H1 (cell line): ENCODE data around the gene TSKU. TPM values are rescaled to one million over a fixed set of nuclear protein-coding genes. Genes with fewer than 3 reads are reported as not detected.

Experiments used
- CTCF ChIA-PET: fragments of 300-600 bp; sonication (Branson Sonifier 250); formaldehyde crosslinking; loops from one replicate; lab custom pipeline; 2021; ENCODE audit not compliant: partially characterized antibody; lab: Charles Lee
- POLR2A ChIA-PET: fragments of 300-600 bp; sonication (Branson Sonifier 250); formaldehyde crosslinking; loops from one replicate; lab custom pipeline; 2021; ENCODE audit warnings: inconsistent platforms; ENCODE audit not compliant: partially characterized antibody; lab: Charles Lee
- DNase-seq, 2 experiments: peaks; one replicate each; pipeline versions ENCODE4 v3.0.0 to v3.0.0-alpha.2; 2010 to 2022; ENCODE audit warnings: low spot score in 2 of 2, low read depth in 1 of 2, mixed read lengths in 1 of 2
- FAIRE-seq: peaks from 2 replicates; lab custom pipeline; 2011; peaks lifted over from hg19 to GRCh38; lab: Jason Lieb, UNC
- H2AFZ ChIP-seq: 2 replicates; pipeline ENCODE4 v1.8.1; 2012; ENCODE audit warnings: low read length, inconsistent platforms
- H2AK5ac ChIP-seq: 2 replicates; pipeline ENCODE4 v1.6.1; 2013; ENCODE audit warnings: low read depth, low read length
- H2BK120ac ChIP-seq: replicated peaks from 2 replicates; pipeline ENCODE3; 2013; ENCODE audit warnings: low read depth, low read length, inconsistent platforms
- H2BK12ac ChIP-seq: 2 replicates; pipeline ENCODE4 v1.6.1; 2013; ENCODE audit warnings: low read depth, low read length
- H2BK15ac ChIP-seq: 2 replicates; pipeline ENCODE4 v1.6.1; 2013; ENCODE audit warnings: low read length
- H2BK20ac ChIP-seq: 2 replicates; pipeline ENCODE4 v1.6.1; 2013; ENCODE audit warnings: low read length
- H2BK5ac ChIP-seq: 2 replicates; pipeline ENCODE4 v1.6.1; 2013; ENCODE audit warnings: low read depth, low read length
- H3K14ac ChIP-seq: 2 replicates; pipeline ENCODE4 v1.6.1; 2013; ENCODE audit warnings: inconsistent platforms; ENCODE audit not compliant: insufficient read length
- H3K18ac ChIP-seq: 2 replicates; pipeline ENCODE4 v1.6.1; 2013; ENCODE audit warnings: low read length; ENCODE audit errors: extremely low read depth
- H3K23ac ChIP-seq: 2 replicates; pipeline ENCODE4 v1.6.1; 2013; ENCODE audit warnings: inconsistent platforms; ENCODE audit not compliant: insufficient read length
- H3K23me2 ChIP-seq: 2 replicates; pipeline ENCODE4 v1.6.1; 2013; ENCODE audit warnings: low read depth, low read length
- H3K27ac ChIP-seq: 2 replicates; pipeline ENCODE4 v1.6.1; 2011; ENCODE audit warnings: low read depth, low read length, inconsistent platforms
- H3K27me3 ChIP-seq, 4 experiments: replicated peaks in 1 of 4; 1 replicate in 1 of 4; 2 replicates in 3 of 4; pipeline versions ENCODE4 v1.6.1 to v1.8.1; 2011 to 2013; ENCODE audit warnings: low read length in 3 of 4, mild to moderate bottlenecking in 3 of 4, inconsistent platforms in 2 of 4, mixed read lengths in 2 of 4, moderate library complexity in 1 of 4; ENCODE audit not compliant: control insufficient read depth in 3 of 4, insufficient read depth in 3 of 4; ENCODE audit errors: extremely low read depth in 1 of 4
- H3K36me3 ChIP-seq, 4 experiments: 2 replicates each; pipeline versions ENCODE4 v1.6.1 to v1.8.1; 2011 to 2013; ENCODE audit warnings: mild to moderate bottlenecking in 4 of 4, low read length in 3 of 4, moderate library complexity in 2 of 4, control low read depth in 1 of 4, inconsistent platforms in 1 of 4; ENCODE audit not compliant: insufficient read depth in 4 of 4, control insufficient read depth in 2 of 4
- H3K4ac ChIP-seq: replicated peaks from 2 replicates; pipeline ENCODE3; 2013; ENCODE audit warnings: low read length, low read depth, mixed read lengths, inconsistent platforms; ENCODE audit not compliant: insufficient read length
- H3K4me1 ChIP-seq, 4 experiments: replicated peaks in 1 of 4; 1 replicate in 1 of 4; 2 replicates in 3 of 4; pipeline versions ENCODE4 v1.6.1 to v1.8.1; 2011 to 2013; ENCODE audit warnings: low read length in 3 of 4, inconsistent platforms in 2 of 4, mixed read lengths in 1 of 4; ENCODE audit not compliant: insufficient read depth in 4 of 4, control insufficient read depth in 3 of 4
- H3K4me2 ChIP-seq, 2 experiments: 2 replicates each; pipeline versions ENCODE4 v1.6.1 to v1.8.1; 2011 to 2013; ENCODE audit warnings: low read depth in 2 of 2, low read length in 2 of 2, control low read depth in 1 of 2, inconsistent platforms in 1 of 2, mild to moderate bottlenecking in 1 of 2; ENCODE audit not compliant: insufficient read depth in 1 of 2
- H3K4me3 ChIP-seq, 4 experiments: fragments of 200-600, 300-600 bp in 1 of 4; sonication (generic), shearing (Covaris generic), sonication (Bioruptor Twin) in 1 of 4; 2 replicates each; pipeline versions ENCODE4 v1.5.1 to v1.8.1; 2011 to 2016; ENCODE audit warnings: low read length in 4 of 4, low read depth in 3 of 4, control low read depth in 2 of 4, inconsistent platforms in 2 of 4, mild to moderate bottlenecking in 2 of 4, mixed read lengths in 1 of 4, moderate library complexity in 1 of 4; ENCODE audit not compliant: insufficient read depth in 2 of 4; ENCODE audit errors: extremely low read depth in 1 of 4
- H3K56ac ChIP-seq: replicated peaks from 2 replicates; pipeline ENCODE3; 2013; ENCODE audit warnings: low read depth, mild to moderate bottlenecking, mixed read lengths, low read length, inconsistent platforms; ENCODE audit not compliant: insufficient read length
- H3K79me1 ChIP-seq: 2 replicates; pipeline ENCODE4 v1.6.1; 2013; ENCODE audit warnings: low read depth, low read length, control low read depth
- H3K79me2 ChIP-seq, 2 experiments: 2 replicates each; pipeline versions ENCODE4 v1.6.1 to v1.8.1; 2012 to 2013; ENCODE audit warnings: low read length in 2 of 2, mild to moderate bottlenecking in 2 of 2, inconsistent platforms in 1 of 2; ENCODE audit not compliant: insufficient read depth in 2 of 2, control insufficient read depth in 1 of 2
- H3K9ac ChIP-seq, 4 experiments: replicated peaks in 1 of 4; 1 replicate in 1 of 4; 2 replicates in 3 of 4; pipeline versions ENCODE4 v1.6.1 to v1.8.1; 2011 to 2013; ENCODE audit warnings: low read depth in 3 of 4, low read length in 3 of 4, control low read depth in 2 of 4, mild to moderate bottlenecking in 2 of 4, moderate library complexity in 2 of 4, inconsistent platforms in 1 of 4; ENCODE audit errors: extremely low read depth in 1 of 4
- H3K9me3 ChIP-seq, 2 experiments: 2 replicates each; pipeline versions ENCODE4 v1.6.1 to v1.8.1; 2012 to 2013; ENCODE audit warnings: mild to moderate bottlenecking in 2 of 2, moderate library complexity in 2 of 2, control low read depth in 1 of 2, inconsistent platforms in 1 of 2, low read depth in 1 of 2, low read length in 1 of 2, mixed read lengths in 1 of 2; ENCODE audit not compliant: insufficient read depth in 2 of 2
- H4K20me1 ChIP-seq, 2 experiments: replicated peaks in 1 of 2; 2 replicates each; pipeline versions ENCODE3 to v1.8.1; 2011 to 2013; ENCODE audit warnings: inconsistent platforms in 2 of 2, low read length in 2 of 2, mild to moderate bottlenecking in 1 of 2; ENCODE audit not compliant: insufficient read depth in 2 of 2, control insufficient read depth in 1 of 2
- H4K5ac ChIP-seq: 2 replicates; pipeline ENCODE4 v1.6.1; 2013; ENCODE audit warnings: low read length, low read depth, mixed read lengths, inconsistent platforms; ENCODE audit not compliant: insufficient read length
- H4K8ac ChIP-seq: 2 replicates; pipeline ENCODE4 v1.8.0; 2013; ENCODE audit warnings: mild to moderate bottlenecking, moderate library complexity, low read length, inconsistent platforms; ENCODE audit not compliant: insufficient read depth; ENCODE audit errors: extremely low read depth
- H4K91ac ChIP-seq: replicated peaks from 2 replicates; pipeline ENCODE3; 2013; ENCODE audit warnings: low read length, mixed read lengths, inconsistent platforms; ENCODE audit not compliant: insufficient read length
- BACH1 ChIP-seq: IDR thresholded peaks from 2 replicates; pipeline ENCODE4 v1.6.1; 2012; ENCODE audit warnings: low read length, improper control_type of control experiment
- CBX8 ChIP-seq: fragments of 300-800, 300-1000 bp; sonication (generic); IDR thresholded peaks from 2 replicates; pipeline ENCODE4 v1.7.1; 2016; ENCODE audit warnings: low read depth, low read length, borderline replicate concordance
- CTBP2 ChIP-seq: IDR thresholded peaks from 2 replicates; pipeline ENCODE4 v1.7.0; 2011; ENCODE audit warnings: borderline replicate concordance, mild to moderate bottlenecking, moderate library complexity, mixed read lengths, low read length; ENCODE audit not compliant: insufficient read depth, insufficient read length
- EGR1 ChIP-seq: IDR thresholded peaks from 2 replicates; pipeline ENCODE4 v1.6.1; 2011; ENCODE audit warnings: low read depth, low read length, borderline replicate concordance
- GTF2F1 ChIP-seq: IDR thresholded peaks from 2 replicates; pipeline ENCODE4 v1.6.1; 2012; ENCODE audit warnings: low read depth, low read length, improper control_type of control experiment, borderline replicate concordance
- JUND ChIP-seq: IDR thresholded peaks from 2 replicates; pipeline ENCODE4 v1.6.1; 2011; ENCODE audit warnings: mild to moderate bottlenecking, improper control_type of control experiment, low read length
- KDM5A ChIP-seq: fragments of 200-600 bp; IDR thresholded peaks from 2 replicates; pipeline ENCODE4 v1.7.1; 2012; ENCODE audit warnings: mild to moderate bottlenecking, low read length, inconsistent platforms, mixed read lengths
- NRF1 ChIP-seq: IDR thresholded peaks from 2 replicates; pipeline ENCODE4 v1.6.1; 2011; ENCODE audit warnings: mild to moderate bottlenecking, low read depth, low read length, improper control_type of control experiment
- PHF8 ChIP-seq: fragments of 200-600 bp; sonication (generic); conservative IDR thresholded peaks from 2 replicates; pipeline ENCODE4 v1.7.1; 2012; ENCODE audit warnings: low read depth, mild to moderate bottlenecking, inconsistent platforms, low read length, moderate library complexity
- POLR2A ChIP-seq, 2 experiments: IDR thresholded peaks; 1 replicate in 1 of 2; 2 replicates in 1 of 2; pipeline ENCODE4 v1.6.1; 2011; ENCODE audit warnings: low read depth in 2 of 2, low read length in 2 of 2, mild to moderate bottlenecking in 2 of 2; ENCODE audit errors: control extremely low read depth in 1 of 2
- POU5F1 ChIP-seq: IDR thresholded peaks from 2 replicates; pipeline ENCODE4 v1.6.1; 2011; ENCODE audit warnings: low read depth, mild to moderate bottlenecking, low read length, moderate library complexity
- SIRT6 ChIP-seq: IDR thresholded peaks from one replicate; pipeline ENCODE4 v1.7.1; 2012; ENCODE audit warnings: low read length, inconsistent platforms
- SUZ12 ChIP-seq: fragments of 200-600 bp; sonication (generic); IDR thresholded peaks from 2 replicates; pipeline ENCODE4 v1.6.1; 2012; ENCODE audit warnings: mild to moderate bottlenecking, inconsistent platforms, low read length, moderate library complexity, mixed read lengths
- TBP ChIP-seq: IDR thresholded peaks from 2 replicates; pipeline ENCODE4 v1.6.1; 2011; ENCODE audit warnings: low read depth, low read length, improper control_type of control experiment
- WGBS, 2 experiments: shearing (Covaris generic) in 1 of 2; methylation state at CpG; one replicate each; pipeline versions ENCODE4 v1.1.6 to v1.1.7; 2013 to 2015; ENCODE audit warnings: low lambda C conversion rate in 2 of 2, mixed read lengths in 2 of 2, inconsistent platforms in 1 of 2, low coverage in 1 of 2, missing lambda C conversion rate in 1 of 2; ENCODE audit not compliant: insufficient replicate concordance in 2 of 2, insufficient coverage in 1 of 2, insufficient read length in 1 of 2; ENCODE audit errors: extremely low coverage in 1 of 2, missing lambda C conversion rate in 1 of 2; 5-methylcytosine and 5-hydroxymethylcytosine counted together
- polyA plus RNA-seq, 7 experiments: library from polyadenylated mRNA; depleted of rRNA in 3 of 7; stranded (reverse) in 5 of 7; unstranded in 2 of 7; fragments of >200 nt in 5 of 7; fragments of 200-250 nt in 2 of 7; gene quantifications; 1 replicate in 5 of 7; 2 replicates in 1 of 7; 4 replicates in 1 of 7; pipeline versions ENCODE4 v1.2.1 to v1.2.3, GENCODE V29; 2011 to 2013; ENCODE audit warnings: missing spikeins in 2 of 7, mixed read lengths in 2 of 7
- total RNA-seq: library from RNA; stranded (reverse); fragmentation: NEBNext Ultra II Directional; extraction: Animal tissue kit (Norgen Biotek cat#: 25700); gene quantifications from 2 replicates; pipeline ENCODE4 v1.2.1, GENCODE V29; 2021

Gene TSKU
- total and polyA plus RNA-seq, 2 of the 8 experiments (the other 6 are each of a cell fraction or from before 2014, with no cell fraction given) = 22.8 to 28.4 TPM

DNA sequence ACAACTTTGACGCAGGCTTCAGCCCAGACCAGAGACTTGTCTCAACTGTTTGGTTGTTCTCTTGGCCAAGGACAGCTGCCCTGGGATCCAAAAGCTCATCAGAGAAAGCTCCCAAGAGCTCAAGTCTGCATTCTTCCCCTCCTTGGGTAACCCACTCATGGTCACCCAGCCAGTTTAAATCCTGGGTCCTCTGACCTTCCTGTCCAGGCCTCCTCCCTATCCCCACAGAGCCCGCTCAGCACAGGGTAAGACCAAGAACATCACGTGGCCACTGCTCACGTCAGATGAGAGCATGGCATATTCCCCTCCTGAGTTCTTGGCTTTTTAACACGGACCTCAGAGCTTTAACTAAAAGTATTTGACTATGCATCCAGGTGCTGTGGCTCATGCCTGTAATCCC, 25.8 kb downstream of the TSKU start:
- no peak overlapping the region for H4K91ac ChIP-seq
- no peak for FAIRE-seq
- TF ChIP-seq CTBP2 = no peak
- no peak for TF ChIP-seq SIRT6
- TF ChIP-seq POU5F1 = no peak
- no peak for TF ChIP-seq POLR2A (IDR thresholded peaks at IDR 0.05; ENCODE audit: control extremely low read depth in 1 of 2, low read depth in 2 of 2, low read length in 2 of 2)
- TF ChIP-seq TBP = no peak
- no peak for TF ChIP-seq NRF1
- TF ChIP-seq EGR1 = no peak
- no peak for TF ChIP-seq CBX8
- no peak for TF ChIP-seq BACH1
- TF ChIP-seq PHF8 = no peak
- TF ChIP-seq SUZ12 = no peak
- no peak for TF ChIP-seq JUND
- no peak for TF ChIP-seq GTF2F1
- TF ChIP-seq KDM5A = no peak
- no peak overlapping the region for H3K23ac ChIP-seq
- H2AFZ ChIP-seq = no peak overlapping the region
- H3K4me3 ChIP-seq = no peak overlapping the region
- H3K9ac ChIP-seq = no peak overlapping the region
- CTCF ChIA-PET = interaction anchor here (0.6 to 5.2 kb wide), 22 partner anchors 8 to 223 kb away, joined by 3 to 47 read pairs (median 4); no protein-coding TSS in a partner anchor
- no peak overlapping the region for H3K4ac ChIP-seq
- H3K4me1 ChIP-seq = peaks cover 0 to 4% (median 2%) of the 10 kb centered on the region in 4 experiments; a peak in 2 of 7 replicates
- H3K9me3 ChIP-seq = peaks cover 1 to 3% of the 10 kb centered on the region in 2 experiments; a peak in 2 of 4 replicates
- H3K79me2 ChIP-seq = no peaks in the 10 kb centered on the region
- H2AK5ac ChIP-seq = no peak overlapping the region
- no peaks in the 10 kb centered on the region for H3K36me3 ChIP-seq
- H2BK15ac ChIP-seq = no peak overlapping the region
- no peak overlapping the region for H3K4me2 ChIP-seq
- DNase-seq = no peak
- WGBS, 2 experiments = 92% methylated on average over 5 of the region's 5 CpGs; no CpG with 5 or more reads in 1 of the 2 experiments
- H2BK20ac ChIP-seq = no peak overlapping the region
- H3K18ac ChIP-seq = no peak overlapping the region
- no peaks in the 10 kb centered on the region for H3K79me1 ChIP-seq
- no peak overlapping the region for H2BK5ac ChIP-seq
- H3K14ac ChIP-seq = no peak overlapping the region
- no peak overlapping the region for H3K27ac ChIP-seq
- no peak overlapping the region for H2BK12ac ChIP-seq
- POLR2A ChIA-PET = interaction anchor here (0.7 to 0.9 kb wide), 2 partner anchors 15 to 25 kb away, joined by 3 read pairs; no protein-coding TSS in a partner anchor
- H3K56ac ChIP-seq = no peak overlapping the region
- no peak overlapping the region for H2BK120ac ChIP-seq
- no peaks in the 10 kb centered on the region for H3K23me2 ChIP-seq
- no peaks in the 10 kb centered on the region for H4K20me1 ChIP-seq
- H4K5ac ChIP-seq = no peak overlapping the region
- no peak overlapping the region for H4K8ac ChIP-seq
- no peaks in the 10 kb centered on the region for H3K27me3 ChIP-seq
